ENCODE data around the gene SEPSECS.
A peak's percentile ranks its signal among the peaks of the same experiment; 100 is the strongest.

The SEPSECS gene

DNA sequence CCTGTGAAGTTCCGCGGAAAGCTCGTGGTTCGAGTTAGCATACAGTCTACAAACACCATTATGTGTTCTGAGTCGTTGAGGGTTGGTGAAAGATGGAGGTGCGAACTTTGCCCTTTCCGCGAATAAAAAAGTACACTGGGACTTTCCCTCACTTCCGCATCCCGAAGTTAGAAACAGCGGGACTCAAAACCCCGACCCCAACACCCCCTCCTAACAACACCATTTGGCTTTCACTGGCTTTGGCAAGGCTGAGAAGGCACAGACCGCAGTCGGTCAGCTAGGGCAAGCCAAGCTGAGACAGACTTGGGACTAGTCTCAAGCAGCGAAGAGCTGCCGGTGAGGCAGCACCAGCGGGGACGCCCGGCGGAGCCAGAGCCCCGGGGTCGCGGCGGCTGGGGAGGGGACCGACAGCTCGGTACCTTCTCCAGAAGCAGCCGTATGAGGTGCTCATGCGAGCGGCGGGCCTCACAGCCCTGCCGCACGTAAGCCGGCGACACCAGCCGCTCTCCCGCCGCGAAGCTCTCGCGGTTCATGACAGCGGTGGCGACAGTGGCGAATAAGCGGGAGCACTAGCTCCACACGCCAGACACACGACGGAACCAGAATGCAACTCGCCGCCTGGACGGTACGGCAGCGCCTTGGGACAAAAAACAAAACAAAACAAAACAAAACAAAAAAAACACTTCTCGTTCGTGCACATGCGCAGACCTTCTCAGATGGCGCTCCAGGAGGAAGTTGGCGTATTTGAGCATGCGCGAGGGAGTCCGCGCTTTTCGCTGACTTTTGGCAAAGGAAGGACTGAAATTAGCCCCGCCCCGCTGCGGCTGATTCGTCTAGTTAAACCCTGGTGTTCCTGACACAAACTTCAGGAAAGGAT, at the start of gene SEPSECS:
Gene SEPSECS, minus strand, starts transcription at position 613 of the 877 bp plus-strand sequence. Its CDS starts 80 bp downstream, at position 533.
- peak; percentile 98 to 100 (median 99) for DNase-seq

GRCh38 chr4:25209702-25210101, 49.5 kb upstream of the SEPSECS start:
- DNase-seq: no peak

- no peak for DNase-seq
Measured at GRCh38 chr4:25207997-25208396, 47.7 kb upstream of the SEPSECS start.

GRCh38 chr4:25198713-25199112, 38.5 kb upstream of the SEPSECS start:
- no peak for DNase-seq

- no peak for DNase-seq
Measured at GRCh38 chr4:25190407-25190806, 30.2 kb upstream of the SEPSECS start.

DNA sequence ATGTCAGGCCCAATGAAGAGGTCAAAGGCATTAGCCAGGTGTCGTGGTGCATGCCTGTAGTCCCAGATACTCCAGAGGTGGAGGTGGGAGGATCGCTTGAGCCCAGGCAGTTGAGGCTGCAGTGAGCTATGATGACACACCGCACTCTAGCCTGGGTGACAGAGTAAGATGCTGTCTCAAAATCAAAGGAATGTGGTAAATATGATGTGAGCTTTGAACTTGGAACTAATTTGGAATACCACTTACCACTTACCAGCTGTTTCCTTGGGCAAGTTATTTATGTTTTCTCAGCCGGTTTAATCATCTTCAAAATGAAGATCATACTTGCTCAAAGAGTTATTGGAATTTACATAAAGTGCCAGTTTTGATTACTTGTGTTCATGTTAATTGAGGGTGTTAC, 23.8 kb upstream of the SEPSECS start:
- DNase-seq: no peak

- DNase-seq: no peak
Measured at GRCh38 chr4:25182937-25183336, 22.7 kb upstream of the SEPSECS start.

- peak; percentile 68 to 69 (median 69) for DNase-seq
Measured at GRCh38 chr4:25180524-25181131, 20.4 kb upstream of the SEPSECS start.

GRCh38 chr4:25178838-25179261, 18.6 kb upstream of the SEPSECS start:
- no peak for DNase-seq

DNA sequence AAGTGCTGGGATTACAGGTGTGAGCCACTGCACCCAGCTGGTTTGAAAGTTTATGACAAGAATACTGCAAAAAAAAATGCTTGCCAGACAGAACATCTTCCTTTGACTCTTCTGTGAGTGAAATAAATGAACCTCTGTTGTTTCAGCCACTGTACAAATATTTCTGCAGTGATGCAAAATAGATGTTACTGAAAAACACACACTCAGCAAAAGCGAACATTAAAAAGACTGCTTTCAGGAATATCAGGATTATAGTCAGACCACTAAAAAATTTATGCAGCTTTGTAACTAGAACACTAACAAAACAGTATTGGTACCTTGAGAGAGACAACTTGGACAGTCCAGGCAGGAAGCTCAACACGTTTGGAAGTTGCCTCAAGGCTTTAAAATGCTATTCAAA, 16.9 kb upstream of the SEPSECS start:
- no peak for DNase-seq

DNA sequence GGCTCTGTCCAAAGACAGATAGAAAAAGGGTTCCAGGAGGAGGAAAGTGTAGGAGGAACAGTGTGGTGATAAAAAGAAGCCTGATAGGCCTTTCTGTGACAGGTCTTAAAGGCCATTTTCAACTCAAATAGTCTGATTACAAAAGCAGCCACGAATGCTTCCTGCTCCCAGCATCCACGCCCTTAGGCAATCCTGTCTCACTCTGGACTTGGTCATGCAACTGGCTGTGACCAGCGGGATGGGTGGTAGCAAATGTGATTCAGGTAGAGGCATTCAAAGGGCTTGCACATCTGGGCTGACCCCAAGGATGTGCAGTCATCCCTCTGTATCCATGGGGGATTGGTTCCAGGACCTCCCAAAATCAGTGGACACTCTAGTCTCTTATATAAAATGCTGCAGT, 14.4 kb upstream of the SEPSECS start:
- peak in 2 of 3 donors; percentile 11 to 15 for DNase-seq

- peak; percentile 88 to 99 (median 97) for DNase-seq
Measured at GRCh38 chr4:25172961-25173915, 13.0 kb upstream of the SEPSECS start.

DNA sequence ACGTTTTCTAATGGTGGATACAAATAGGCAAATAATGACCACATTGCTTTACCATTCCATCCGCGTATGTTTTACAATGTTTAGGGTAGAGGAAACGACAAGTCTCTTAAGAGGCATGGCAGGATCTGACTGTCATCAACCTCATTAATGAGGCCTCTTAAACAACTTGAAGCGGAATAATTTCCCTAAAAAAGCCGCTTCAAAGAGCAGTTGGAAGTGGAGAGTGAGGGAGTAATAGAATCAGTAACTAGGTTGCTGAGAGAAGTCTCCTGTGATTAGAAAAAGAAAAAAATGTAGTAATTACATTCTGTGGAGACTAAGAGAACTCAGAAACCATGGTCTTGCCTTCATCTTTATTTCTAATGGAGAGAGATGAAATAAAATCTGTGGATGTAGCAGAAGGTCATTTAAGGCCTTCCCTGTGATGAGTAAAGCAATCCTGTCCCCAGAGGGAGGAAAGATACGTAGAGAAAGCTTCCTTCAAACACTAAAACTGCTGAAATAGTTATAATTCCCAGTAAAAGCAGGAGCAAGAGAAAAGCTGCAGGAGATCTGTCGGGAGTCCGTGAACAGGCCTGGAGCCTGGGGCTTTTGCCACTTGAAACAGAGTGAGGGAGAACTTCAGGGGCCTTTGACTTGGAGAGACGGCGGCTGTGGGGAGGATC, 11.1 kb upstream of the SEPSECS start:
- no peak for DNase-seq

DNA sequence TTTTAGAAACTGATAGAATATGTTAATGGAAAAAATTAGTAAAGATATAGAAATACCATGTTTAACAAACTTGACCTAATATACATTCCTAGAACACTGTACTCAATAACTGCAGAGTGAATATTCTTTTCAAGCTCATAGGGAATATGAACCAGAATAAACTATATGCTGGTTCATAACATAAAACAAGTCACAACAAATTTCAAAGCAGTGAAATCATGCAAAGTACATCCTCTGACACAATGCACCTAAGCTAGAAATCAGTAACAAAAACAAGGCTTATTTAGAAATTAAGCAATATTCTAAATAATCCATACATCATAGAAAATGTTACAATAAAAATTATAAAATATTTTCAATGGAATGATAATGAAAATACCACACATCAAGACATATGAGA, 9.2 kb upstream of the SEPSECS start:
- no peak for DNase-seq

GRCh38 chr4:25165916-25166315, 5.7 kb upstream of the SEPSECS start:
- no peak for DNase-seq

GRCh38 chr4:25163196-25163595, 2.9 kb upstream of the SEPSECS start:
- DNase-seq: peak; percentile 48 to 51 (median 48)

DNA sequence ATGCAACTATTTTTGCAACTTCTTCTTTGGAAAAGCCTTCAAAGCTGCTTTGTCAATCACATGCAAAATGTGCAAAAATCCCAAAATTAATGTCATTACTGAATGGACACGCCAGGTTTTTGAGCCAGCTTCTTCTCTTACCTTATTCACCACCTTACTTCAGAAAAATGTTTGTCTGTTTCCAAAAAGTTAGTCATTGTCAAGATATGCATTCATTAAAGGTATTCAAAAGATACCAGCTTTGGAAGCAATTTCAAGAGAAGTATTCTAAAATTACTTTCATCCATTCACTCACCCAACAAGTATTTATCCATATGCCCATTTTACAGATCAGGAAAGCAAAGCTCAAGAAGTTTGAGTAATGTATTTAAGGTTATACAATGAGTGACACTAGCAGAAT, 2.3 kb upstream of the SEPSECS start:
- no peak for DNase-seq

DNA sequence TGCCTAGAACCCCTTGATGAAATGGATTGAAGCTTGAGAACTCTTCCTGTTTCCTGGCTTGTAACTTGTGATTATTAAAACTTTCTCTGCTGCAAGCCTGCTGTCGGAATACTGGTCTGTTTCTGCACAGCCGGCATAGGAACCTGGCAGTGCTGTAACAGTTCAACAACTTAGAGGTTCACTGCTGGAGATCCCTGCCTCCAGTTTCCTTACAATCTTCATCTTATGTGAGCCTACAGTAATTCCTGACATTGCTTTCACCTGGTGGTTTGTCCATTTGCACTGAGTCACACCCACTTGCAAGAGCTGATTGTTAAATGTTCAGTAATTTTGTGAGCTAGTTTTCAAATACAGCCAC, 1.3 kb upstream of the SEPSECS start:
- DNase-seq: peak in 2 of 3 donors; percentile 10 to 32

- peak in 1 of 3 donors; percentile 7 for DNase-seq
Measured at GRCh38 chr4:25160714-25161592, 704 bp upstream of the SEPSECS start.

DNA sequence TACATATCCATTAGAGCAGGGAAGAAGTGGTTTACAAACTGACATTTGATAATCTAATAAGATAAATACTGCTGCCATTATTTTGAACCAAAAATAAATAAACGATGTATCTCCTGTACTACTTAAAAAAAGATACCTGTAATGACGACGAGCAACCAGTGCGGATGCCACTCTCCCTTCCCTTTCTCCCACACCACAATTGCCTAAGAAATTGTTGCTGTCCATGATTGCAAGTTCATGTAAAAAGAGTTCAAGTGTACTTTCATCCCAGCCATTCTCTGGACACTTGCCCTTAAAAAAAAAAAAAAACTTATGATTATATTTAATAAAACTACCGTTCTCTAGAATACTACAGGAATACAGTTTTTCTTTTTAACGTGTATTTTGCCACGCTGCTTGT, 1.4 kb downstream of the SEPSECS start:
- peak in 1 of 3 donors; percentile 8 for DNase-seq

DNA sequence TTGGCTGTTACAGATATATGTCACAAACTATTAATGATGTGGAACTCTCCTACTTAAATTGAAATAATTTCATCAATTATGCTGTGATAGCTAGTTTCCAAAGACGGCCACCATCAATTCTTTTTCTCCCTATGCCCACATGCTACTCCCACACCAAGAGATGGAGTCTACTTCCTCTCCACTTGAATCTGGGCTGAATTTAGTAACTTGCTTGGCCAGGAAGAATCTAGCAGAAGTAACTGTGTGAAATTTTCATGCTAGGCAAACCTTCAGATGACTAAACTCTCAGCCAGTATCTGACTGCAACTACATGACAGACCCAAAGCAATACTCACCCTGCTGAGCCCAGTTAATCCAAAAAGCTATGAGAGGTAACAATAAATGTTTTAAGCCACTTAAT, 3.2 kb downstream of the SEPSECS start:
- peak; percentile 69 to 83 (median 80) for DNase-seq
